CD1c-positive myeloid dendritic cell (primary cell): ENCODE measurements around the gene GLOD4.
"Not testable (repeated sequence)": the region's sequence is repeated elsewhere in the genome, so short reads cannot be mapped to it uniquely, and the experiment has no call there.

Experiments
- DNase-seq: peaks from one replicate; pipeline ENCODE4 v3.0.0-alpha.2; 2016; ENCODE audit errors: extremely low spot score

The GLOD4 gene

GRCh38 chr17:781805-782731 lies at the start of gene GLOD4, which contains the start of gene MRM3:
Gene GLOD4, minus strand, starts transcription at chr17:782280. Its CDS starts 25 bp downstream, at chr17:782255.
Gene MRM3, plus strand, starts transcription at chr17:782353. Its CDS starts 26 bp downstream, at chr17:782379.
- DNase-seq: peak; percentile 98

- DNase-seq: no peak
Measured at GRCh38 chr17:830950-831349, 48.9 kb upstream of the GLOD4 start.

- no peak for DNase-seq
Measured at GRCh38 chr17:830381-830780, 48.3 kb upstream of the GLOD4 start.

- not testable (repeated sequence) for DNase-seq
Measured at GRCh38 chr17:829614-830013, 47.5 kb upstream of the GLOD4 start.

- DNase-seq: no peak
Measured at GRCh38 chr17:828761-829160, 46.7 kb upstream of the GLOD4 start.

GRCh38 chr17:826778-827177 lies 44.7 kb upstream of the GLOD4 start:
- DNase-seq: no peak

- no peak for DNase-seq
Measured at GRCh38 chr17:825216-825615, 43.1 kb upstream of the GLOD4 start.

- DNase-seq: no peak
Measured at GRCh38 chr17:824378-824777, 42.3 kb upstream of the GLOD4 start.

- DNase-seq: no peak
Measured at GRCh38 chr17:823501-823902, 41.4 kb upstream of the GLOD4 start.

- no peak for DNase-seq
Measured at GRCh38 chr17:819251-819650, 37.2 kb upstream of the GLOD4 start.

- DNase-seq: no peak
Measured at GRCh38 chr17:814371-814770, 32.3 kb upstream of the GLOD4 start.

GRCh38 chr17:812638-813204 lies 30.6 kb upstream of the GLOD4 start:
- DNase-seq: no peak

- no peak for DNase-seq
Measured at GRCh38 chr17:811051-811784, 29.1 kb upstream of the GLOD4 start.

GRCh38 chr17:807523-808294 lies 25.6 kb upstream of the GLOD4 start:
- no peak for DNase-seq

GRCh38 chr17:806781-807522 lies 24.9 kb upstream of the GLOD4 start:
- no peak for DNase-seq

GRCh38 chr17:806346-806745 lies 24.3 kb upstream of the GLOD4 start:
- DNase-seq: no peak

GRCh38 chr17:805886-806285 lies 23.8 kb upstream of the GLOD4 start:
- not testable (repeated sequence) for DNase-seq

GRCh38 chr17:804541-805435 lies 22.7 kb upstream of the GLOD4 start:
- DNase-seq: no peak

GRCh38 chr17:802901-803881 lies 21.1 kb upstream of the GLOD4 start:
- DNase-seq: no peak
